Gastroesophageal sphincter (tissue), 3 donors: ENCODE measurements around the gene ZSCAN9.

Experiments used
- EP300 ChIP-seq: sonication (generic); formaldehyde crosslinking; IDR thresholded peaks from one replicate; pipeline ENCODE4 v1.6.1; 2017; ENCODE audit warnings: antibody characterized with exemption, mild to moderate bottlenecking
- TF ChIP-seq, protein P1 (sequence below), 4 experiments: fragments of 200-600 bp in 2 of 4; fragments of 450-650 bp in 2 of 4; sonication (generic) in 1 of 4; IDR thresholded peaks; one replicate each; pipeline ENCODE4 v1.5.1; 2017 to 2019; ENCODE audit warnings: antibody characterized with exemption in 4 of 4, mild to moderate bottlenecking in 2 of 4, moderate library complexity in 2 of 4

DNA sequence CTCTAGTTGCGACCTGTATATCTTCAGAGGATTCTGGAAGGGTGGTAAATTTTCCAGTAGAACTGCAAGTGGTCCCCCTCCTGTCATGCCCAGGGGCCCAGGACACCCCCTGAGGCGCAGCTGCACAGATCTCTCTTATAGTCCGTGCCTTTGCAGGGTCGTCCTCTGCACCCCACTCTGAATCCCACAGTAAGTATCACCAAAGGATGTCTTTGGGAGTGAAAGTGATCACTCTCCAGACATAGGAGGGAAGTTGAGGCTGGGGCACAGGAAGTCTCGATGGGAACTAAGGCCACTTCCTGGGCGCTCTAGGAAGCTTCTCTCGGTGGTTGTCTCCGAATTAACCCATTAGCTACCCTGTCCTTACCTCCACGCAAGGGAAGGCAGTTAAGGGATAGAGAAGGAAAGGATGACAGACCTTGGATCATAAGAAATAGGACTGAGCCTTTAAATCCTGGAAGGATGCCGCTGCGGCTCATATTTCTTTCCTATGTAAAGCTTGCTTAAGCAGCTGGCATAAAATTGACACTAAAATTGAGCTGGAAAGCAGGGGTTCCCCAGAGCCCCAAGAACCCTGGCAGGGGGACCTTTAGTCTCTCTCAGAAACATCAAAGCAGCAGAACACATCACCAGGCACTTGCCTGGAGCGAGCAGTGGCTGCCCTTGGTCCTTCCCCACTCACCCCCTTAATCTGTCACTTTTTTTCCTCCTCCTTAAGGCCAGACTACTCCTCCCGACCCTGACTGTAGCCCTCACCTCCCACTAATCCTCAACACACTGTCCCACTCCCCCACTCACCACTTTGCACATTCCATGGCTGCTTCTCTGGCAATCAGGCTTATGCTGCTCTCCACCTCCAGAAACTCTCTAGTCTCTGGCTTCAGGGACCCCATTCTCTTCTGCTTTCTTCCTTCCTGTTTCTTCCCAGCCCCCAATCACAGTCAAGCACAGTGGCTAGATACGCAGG lies 27.2 kb downstream of the ZSCAN9 start, which contains the start of gene ZKSCAN4:
- TF ChIP-seq, protein P1, sequence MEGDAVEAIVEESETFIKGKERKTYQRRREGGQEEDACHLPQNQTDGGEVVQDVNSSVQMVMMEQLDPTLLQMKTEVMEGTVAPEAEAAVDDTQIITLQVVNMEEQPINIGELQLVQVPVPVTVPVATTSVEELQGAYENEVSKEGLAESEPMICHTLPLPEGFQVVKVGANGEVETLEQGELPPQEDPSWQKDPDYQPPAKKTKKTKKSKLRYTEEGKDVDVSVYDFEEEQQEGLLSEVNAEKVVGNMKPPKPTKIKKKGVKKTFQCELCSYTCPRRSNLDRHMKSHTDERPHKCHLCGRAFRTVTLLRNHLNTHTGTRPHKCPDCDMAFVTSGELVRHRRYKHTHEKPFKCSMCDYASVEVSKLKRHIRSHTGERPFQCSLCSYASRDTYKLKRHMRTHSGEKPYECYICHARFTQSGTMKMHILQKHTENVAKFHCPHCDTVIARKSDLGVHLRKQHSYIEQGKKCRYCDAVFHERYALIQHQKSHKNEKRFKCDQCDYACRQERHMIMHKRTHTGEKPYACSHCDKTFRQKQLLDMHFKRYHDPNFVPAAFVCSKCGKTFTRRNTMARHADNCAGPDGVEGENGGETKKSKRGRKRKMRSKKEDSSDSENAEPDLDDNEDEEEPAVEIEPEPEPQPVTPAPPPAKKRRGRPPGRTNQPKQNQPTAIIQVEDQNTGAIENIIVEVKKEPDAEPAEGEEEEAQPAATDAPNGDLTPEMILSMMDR (IDR thresholded peaks at IDR 0.05): no peak
- no peak for TF ChIP-seq EP300
